Activated naive CD8-positive, alpha-beta T cell treated with anti-CD3 and anti-CD28 coated beads for 36 hours (primary cell): ENCODE results near the gene PCSK5. TPM values are rescaled to one million over a fixed set of nuclear protein-coding genes. Genes with fewer than 3 reads are reported as not detected.
"Not testable (repeated sequence)": the region's sequence is repeated elsewhere in the genome, so short reads cannot be mapped to it uniquely, and the experiment has no call there.

Experiments used
- DNase-seq: peaks from one replicate; pipeline ENCODE4 v3.0.0; 2021
- H3K27ac Mint-ChIP-seq: one replicate; pipeline ENCODE4 v1.8.0; 2022; ENCODE audit warnings: mild to moderate bottlenecking, moderate library complexity, mixed read lengths
- H3K27me3 Mint-ChIP-seq: one replicate; pipeline ENCODE4 v1.8.0; 2022; ENCODE audit warnings: mild to moderate bottlenecking, mixed read lengths
- H3K36me3 Mint-ChIP-seq: one replicate; pipeline ENCODE4 v1.8.0; 2021; ENCODE audit warnings: mild to moderate bottlenecking, mixed read lengths
- H3K4me1 Mint-ChIP-seq: one replicate; pipeline ENCODE4 v1.8.0; 2021; ENCODE audit warnings: mixed read lengths
- H3K4me3 Mint-ChIP-seq: one replicate; pipeline ENCODE4 v1.8.0; 2022; ENCODE audit warnings: mild to moderate bottlenecking, moderate library complexity, mixed read lengths
- H3K9me3 Mint-ChIP-seq: one replicate; pipeline ENCODE4 v1.8.0; 2022; ENCODE audit warnings: mixed read lengths
- total RNA-seq, 2 experiments: library from RNA; stranded (reverse); gene quantifications; one replicate each; pipeline ENCODE4 v1.2.3, GENCODE V29; 2021

The PCSK5 gene
- total RNA-seq, 2 experiments from 2014 or later = 5.3 to 5.5 TPM

- peaks cover 10% of the 10 kb centered on the region for H3K4me1 Mint-ChIP-seq
- H3K27me3 Mint-ChIP-seq = no peaks in the 10 kb centered on the region
- peaks cover 10% of the 10 kb centered on the region for H3K36me3 Mint-ChIP-seq
- no peaks in the 10 kb centered on the region for H3K9me3 Mint-ChIP-seq
- no peak overlapping the region for H3K27ac Mint-ChIP-seq
- H3K4me3 Mint-ChIP-seq = no peak overlapping the region
- DNase-seq = no peak
Measured at GRCh38 chr9:75956161-75956560, 65.7 kb downstream of the PCSK5 start.

DNA sequence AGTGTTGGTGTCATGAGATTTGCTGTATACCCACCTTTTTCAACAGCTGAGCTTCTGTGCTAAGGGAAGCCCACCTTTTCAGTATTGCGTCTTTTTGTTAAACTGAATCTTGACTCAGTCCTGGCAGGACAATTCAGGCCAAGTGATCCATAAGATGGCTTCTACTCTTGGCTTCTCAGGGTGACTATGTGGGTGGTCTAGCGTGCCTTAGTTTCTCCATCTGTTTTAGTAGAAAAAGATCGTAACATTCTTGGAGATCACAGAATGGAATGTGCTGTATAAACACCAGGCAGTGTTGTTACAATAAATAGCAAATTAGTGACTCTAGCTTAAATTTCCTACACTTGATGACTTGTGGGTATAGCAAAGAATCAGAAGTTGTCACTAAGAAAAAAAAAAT is 66.6 kb downstream of the PCSK5 start:
- peaks cover 14% of the 10 kb centered on the region for H3K36me3 Mint-ChIP-seq
- no peak for DNase-seq
- H3K27ac Mint-ChIP-seq = no peak overlapping the region
- H3K4me3 Mint-ChIP-seq = no peak overlapping the region
- H3K4me1 Mint-ChIP-seq = peaks cover 16% of the 10 kb centered on the region
- no peaks in the 10 kb centered on the region for H3K27me3 Mint-ChIP-seq
- no peaks in the 10 kb centered on the region for H3K9me3 Mint-ChIP-seq

DNA sequence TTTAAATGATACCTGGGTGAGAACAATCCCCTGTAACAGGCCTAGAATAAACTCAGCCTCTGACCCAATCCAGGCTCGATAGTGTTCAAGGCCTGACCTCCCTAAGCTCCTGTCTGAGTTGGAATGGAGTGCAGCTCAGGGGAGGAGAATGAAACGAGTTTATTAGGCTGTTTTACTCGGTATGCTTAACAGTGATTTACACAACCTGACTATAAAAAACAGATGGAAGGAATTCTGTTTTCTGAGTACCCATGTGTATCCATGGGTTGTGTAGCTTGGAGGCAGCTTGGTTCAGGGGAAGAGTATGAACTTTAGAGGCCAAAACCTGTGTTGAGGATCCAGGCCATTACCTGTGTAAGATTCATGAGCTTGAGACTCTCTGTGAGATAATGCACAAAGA is 67.8 kb downstream of the PCSK5 start:
- Mint-ChIP-seq H3K36me3 (peaks cover 12% of the 10 kb centered on the region), H3K4me1 (peaks cover 23% of the 10 kb centered on the region), H3K27me3 (no peaks in the 10 kb centered on the region), H3K9me3 (no peaks in the 10 kb centered on the region), H3K4me3 (no peak overlapping the region), H3K27ac (no peak overlapping the region)
- DNase-seq = no peak

GRCh38 chr9:75960551-75960950 is 70.1 kb downstream of the PCSK5 start:
- H3K4me3 Mint-ChIP-seq = no peak overlapping the region
- H3K36me3 Mint-ChIP-seq = peaks cover 20% of the 10 kb centered on the region
- H3K9me3 Mint-ChIP-seq = no peaks in the 10 kb centered on the region
- H3K27ac Mint-ChIP-seq = no peak overlapping the region
- DNase-seq = no peak
- peaks cover 26% of the 10 kb centered on the region for H3K4me1 Mint-ChIP-seq
- no peaks in the 10 kb centered on the region for H3K27me3 Mint-ChIP-seq

DNA sequence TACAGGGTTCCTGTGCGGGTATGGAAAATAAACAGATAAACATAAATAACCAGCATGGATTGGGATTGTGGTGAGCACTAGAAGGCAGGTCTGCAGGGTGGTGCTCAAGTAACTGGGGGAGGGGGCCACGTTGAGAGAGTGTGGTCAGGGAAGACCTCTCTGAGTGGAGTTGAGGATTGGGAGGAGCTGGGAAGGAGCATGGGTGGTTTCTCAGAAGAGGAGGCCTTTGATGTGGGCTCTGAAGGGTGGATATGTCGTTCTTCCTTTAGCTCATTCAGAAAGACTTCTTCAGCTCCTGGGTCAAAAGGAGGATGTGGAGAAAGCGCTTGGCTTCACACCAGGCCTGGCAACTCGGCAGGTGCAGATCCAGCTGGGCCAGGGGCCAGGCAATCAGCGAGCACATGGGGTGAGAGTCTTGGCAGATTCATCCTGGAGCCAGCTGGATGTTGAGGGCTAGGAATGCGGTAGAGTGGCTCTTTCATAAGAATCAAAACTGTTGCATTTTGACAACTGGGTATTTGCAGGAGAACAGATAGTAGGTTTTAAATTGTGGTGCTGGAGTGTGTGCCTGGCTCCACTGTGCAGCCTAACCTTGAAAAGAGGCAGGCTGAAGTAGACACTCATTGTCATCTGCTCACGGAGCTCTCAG is 71.7 kb downstream of the PCSK5 start:
- DNase-seq = no peak
- H3K4me3 Mint-ChIP-seq = no peak overlapping the region
- H3K9me3 Mint-ChIP-seq = no peaks in the 10 kb centered on the region
- H3K4me1 Mint-ChIP-seq = peaks cover 33% of the 10 kb centered on the region
- H3K27ac Mint-ChIP-seq = peak overlapping the region; percentile 31
- peaks cover 30% of the 10 kb centered on the region for H3K36me3 Mint-ChIP-seq
- H3K27me3 Mint-ChIP-seq = no peaks in the 10 kb centered on the region

DNA sequence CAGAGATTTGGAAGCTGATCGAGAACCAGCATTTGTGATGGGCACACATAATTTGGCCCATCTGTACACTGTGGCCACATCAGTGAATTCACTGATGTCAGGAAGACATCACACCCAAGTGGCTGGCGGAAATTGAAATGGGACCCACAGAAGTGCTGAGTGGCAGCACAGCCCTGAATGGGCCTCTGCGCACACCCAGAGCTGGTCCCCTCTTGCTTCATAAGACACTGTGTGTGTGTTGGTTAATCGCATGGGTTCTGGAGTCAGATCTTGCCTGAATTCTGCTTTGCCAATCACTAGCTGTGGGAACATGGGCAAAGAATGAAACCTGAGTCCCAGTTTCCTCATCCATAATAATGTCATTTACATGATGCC is 72.2 kb downstream of the PCSK5 start:
- peaks cover 30% of the 10 kb centered on the region for H3K36me3 Mint-ChIP-seq
- no peak overlapping the region for H3K4me3 Mint-ChIP-seq
- no peak for DNase-seq
- no peak overlapping the region for H3K27ac Mint-ChIP-seq
- peaks cover 34% of the 10 kb centered on the region for H3K4me1 Mint-ChIP-seq
- H3K9me3 Mint-ChIP-seq = no peaks in the 10 kb centered on the region
- no peaks in the 10 kb centered on the region for H3K27me3 Mint-ChIP-seq

DNA sequence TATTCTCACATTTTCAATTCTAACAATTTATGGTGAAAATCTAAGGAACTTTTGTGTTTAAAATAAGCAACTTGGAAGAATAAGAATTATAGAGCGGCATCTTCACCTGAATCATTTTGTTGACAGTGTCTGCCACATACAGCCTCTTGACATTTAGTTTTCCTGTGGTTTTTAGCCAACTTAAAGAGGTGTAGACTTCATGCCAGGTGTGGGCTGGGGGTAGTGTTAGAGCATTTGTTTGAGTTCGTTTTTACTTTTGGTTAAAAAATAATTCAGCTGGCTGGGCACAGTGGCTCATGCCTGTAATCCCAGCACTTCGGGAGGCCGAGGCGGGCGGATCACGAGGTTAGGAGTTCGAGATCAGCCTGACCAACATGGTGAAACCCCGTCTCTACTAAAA is 72.8 kb downstream of the PCSK5 start:
- H3K9me3 Mint-ChIP-seq, DNase-seq, H3K27ac Mint-ChIP-seq, H3K27me3 Mint-ChIP-seq, H3K4me3 Mint-ChIP-seq: not testable (repeated sequence)
- Mint-ChIP-seq H3K4me1 (peaks cover 34% of the 10 kb centered on the region), H3K36me3 (peaks cover 36% of the 10 kb centered on the region)

GRCh38 chr9:75964427-75964826 is 74.0 kb downstream of the PCSK5 start:
- no peak for DNase-seq
- H3K9me3 Mint-ChIP-seq = peaks cover 1% of the 10 kb centered on the region
- H3K4me3 Mint-ChIP-seq = no peak overlapping the region
- peaks cover 31% of the 10 kb centered on the region for H3K4me1 Mint-ChIP-seq
- H3K27ac Mint-ChIP-seq = no peak overlapping the region
- H3K27me3 Mint-ChIP-seq = no peaks in the 10 kb centered on the region
- peaks cover 31% of the 10 kb centered on the region for H3K36me3 Mint-ChIP-seq

- Mint-ChIP-seq H3K9me3 (peaks cover 1% of the 10 kb centered on the region), H3K27me3 (no peaks in the 10 kb centered on the region), H3K27ac (no peak overlapping the region), H3K4me1 (peaks cover 30% of the 10 kb centered on the region), H3K4me3 (no peak overlapping the region), H3K36me3 (peaks cover 31% of the 10 kb centered on the region)
- no peak for DNase-seq
Measured at GRCh38 chr9:75965231-75965630, 74.8 kb downstream of the PCSK5 start.

GRCh38 chr9:75967556-75967955 is 77.1 kb downstream of the PCSK5 start:
- Mint-ChIP-seq H3K4me1 (peaks cover 27% of the 10 kb centered on the region), H3K27me3 (no peaks in the 10 kb centered on the region), H3K4me3 (no peak overlapping the region), H3K27ac (no peak overlapping the region), H3K9me3 (peaks cover 18% of the 10 kb centered on the region), H3K36me3 (peaks cover 40% of the 10 kb centered on the region)
- DNase-seq = no peak

DNA sequence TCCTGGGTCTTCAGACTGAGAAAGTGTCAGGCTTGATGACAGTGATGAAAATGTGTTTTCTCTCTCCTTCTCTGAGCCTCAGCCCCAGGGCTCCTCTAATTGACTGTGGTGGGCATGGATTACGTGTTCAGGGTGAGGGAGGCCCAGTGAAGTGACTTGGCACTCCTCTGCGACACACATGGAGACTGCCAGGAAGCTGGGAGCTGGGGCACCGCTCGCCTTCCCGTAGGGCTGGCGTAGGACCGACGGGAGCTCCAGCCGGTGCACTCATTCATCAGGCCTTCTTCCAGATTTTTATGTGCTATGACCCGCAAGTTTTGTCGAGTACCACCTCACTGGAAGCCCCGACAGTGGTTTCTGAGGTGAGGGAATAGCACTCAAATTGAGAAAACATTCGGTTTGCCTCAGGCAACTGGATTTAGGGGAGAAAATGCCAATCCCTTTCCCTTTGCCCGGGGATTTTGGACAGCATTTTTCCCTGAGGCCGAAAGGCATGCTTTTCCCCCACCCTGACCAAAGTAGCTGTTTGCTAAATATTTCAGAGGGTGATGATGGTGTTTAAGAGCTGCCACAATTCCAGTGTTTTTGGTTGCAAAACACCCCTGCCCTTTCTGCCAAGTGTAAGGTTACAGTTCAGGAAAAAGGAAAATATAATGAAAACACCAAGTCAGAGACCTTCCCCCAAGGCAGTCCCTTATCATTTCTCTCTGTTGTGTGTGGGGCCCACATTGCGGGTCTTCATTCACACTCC is 83.7 kb downstream of the PCSK5 start:
- Mint-ChIP-seq H3K4me3 (no peak overlapping the region), H3K27me3 (no peaks in the 10 kb centered on the region), H3K36me3 (peaks cover 20% of the 10 kb centered on the region), H3K4me1 (peaks cover 40% of the 10 kb centered on the region), H3K27ac (no peak overlapping the region), H3K9me3 (peaks cover 19% of the 10 kb centered on the region)
- DNase-seq = no peak

DNA sequence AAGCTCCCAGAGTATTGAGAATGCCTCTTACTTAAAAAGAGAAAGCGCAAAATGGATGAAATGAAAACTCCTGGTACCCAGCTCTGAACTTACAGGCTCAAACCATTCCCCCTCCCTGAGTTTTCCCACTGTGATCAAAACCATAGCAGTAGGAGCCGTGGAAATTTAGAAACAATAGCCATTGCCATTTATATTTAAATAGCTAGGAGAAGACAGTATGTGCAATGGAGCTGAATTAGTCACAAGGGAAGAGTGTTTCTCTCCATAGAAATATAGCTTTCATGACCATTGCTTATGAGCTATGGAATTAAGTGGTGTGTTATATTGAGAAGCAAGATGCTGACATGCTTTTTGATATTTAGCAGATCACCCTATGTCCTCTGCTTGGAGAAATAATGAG is 84.6 kb downstream of the PCSK5 start:
- Mint-ChIP-seq H3K36me3 (peaks cover 23% of the 10 kb centered on the region), H3K27me3 (no peaks in the 10 kb centered on the region), H3K27ac (no peak overlapping the region), H3K9me3 (peaks cover 19% of the 10 kb centered on the region), H3K4me1 (peaks cover 44% of the 10 kb centered on the region), H3K4me3 (no peak overlapping the region)
- DNase-seq = no peak

DNA sequence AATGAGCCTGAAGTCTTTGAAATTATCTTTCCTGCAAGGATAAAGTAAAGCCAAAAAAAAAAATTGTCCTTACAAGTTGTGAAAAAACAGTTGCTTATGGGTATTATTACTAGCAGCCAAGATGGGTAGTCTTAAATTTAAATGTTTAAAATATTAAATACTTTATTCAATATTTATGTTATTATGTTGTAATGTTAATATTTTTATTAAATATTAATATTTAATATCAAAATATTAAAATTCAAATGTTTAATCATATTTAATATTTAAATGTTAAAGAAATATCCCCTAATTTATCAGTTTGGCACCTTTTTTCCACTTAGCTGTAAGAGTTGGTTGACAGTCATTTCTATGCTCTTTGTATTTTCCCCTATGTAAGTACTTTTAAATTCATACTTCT is 86.1 kb downstream of the PCSK5 start:
- Mint-ChIP-seq H3K27ac (no peak overlapping the region), H3K4me1 (peaks cover 48% of the 10 kb centered on the region), H3K4me3 (no peak overlapping the region), H3K27me3 (no peaks in the 10 kb centered on the region), H3K9me3 (peaks cover 12% of the 10 kb centered on the region), H3K36me3 (peaks cover 16% of the 10 kb centered on the region)
- DNase-seq = no peak

DNA sequence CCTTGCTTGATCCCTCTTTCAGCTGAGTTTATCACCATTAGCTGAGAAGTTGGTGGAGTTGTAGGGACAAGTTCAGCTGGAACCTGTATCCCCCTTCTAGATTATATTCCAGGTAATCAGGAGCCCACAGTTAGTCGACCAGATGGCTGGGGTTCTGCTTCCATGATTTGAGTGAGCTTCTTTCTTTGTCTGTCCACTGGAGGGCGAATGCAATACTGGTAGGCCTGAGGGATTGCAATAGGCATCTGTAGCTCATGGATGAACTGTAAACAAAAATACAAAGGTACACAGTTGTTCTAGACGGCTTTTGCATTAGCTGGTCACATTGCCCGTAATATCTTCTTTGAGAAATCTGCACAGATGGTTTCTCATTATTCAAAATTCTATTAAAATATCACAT is 88.9 kb downstream of the PCSK5 start:
- Mint-ChIP-seq H3K36me3 (peaks cover 7% of the 10 kb centered on the region), H3K4me1 (peaks cover 39% of the 10 kb centered on the region), H3K27me3 (no peaks in the 10 kb centered on the region), H3K27ac (no peak overlapping the region), H3K4me3 (no peak overlapping the region), H3K9me3 (no peaks in the 10 kb centered on the region)
- DNase-seq = no peak

DNA sequence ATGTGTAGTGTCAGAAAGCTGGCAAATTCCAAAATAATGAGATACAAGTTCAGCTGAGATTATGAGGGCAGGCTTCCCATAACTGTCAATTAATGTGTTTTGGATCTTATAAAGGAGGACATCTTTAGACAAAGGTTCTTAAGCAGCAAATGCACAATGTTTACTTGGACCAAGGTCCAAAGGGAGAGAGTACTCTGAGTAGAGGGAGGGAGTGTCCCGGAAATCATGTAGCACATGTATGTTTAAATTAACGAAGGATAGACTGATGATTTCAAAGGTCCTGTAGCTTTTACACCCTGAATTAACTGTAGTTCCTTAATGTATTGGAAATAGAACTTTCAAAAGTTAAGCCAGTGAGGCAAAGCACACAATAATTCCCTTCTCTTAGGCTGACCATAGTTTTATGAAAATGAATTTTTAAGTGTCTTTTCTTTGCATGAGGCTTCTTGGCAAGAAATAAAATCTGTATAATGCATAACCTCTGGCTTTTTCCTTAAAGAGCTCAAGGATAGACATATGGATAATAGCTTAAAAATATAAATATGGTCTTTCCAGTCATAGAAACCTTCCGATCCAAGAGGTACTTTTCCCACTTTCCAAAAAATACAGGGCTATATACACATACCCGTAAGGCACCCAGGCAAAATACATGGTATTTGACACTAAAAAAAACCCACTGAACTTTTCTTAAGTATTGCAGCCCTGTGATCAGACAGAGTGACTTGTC is 93.0 kb downstream of the PCSK5 start:
- H3K4me3 Mint-ChIP-seq = no peak overlapping the region
- no peaks in the 10 kb centered on the region for H3K9me3 Mint-ChIP-seq
- peaks cover 24% of the 10 kb centered on the region for H3K4me1 Mint-ChIP-seq
- no peak overlapping the region for H3K27ac Mint-ChIP-seq
- peaks cover 20% of the 10 kb centered on the region for H3K36me3 Mint-ChIP-seq
- no peaks in the 10 kb centered on the region for H3K27me3 Mint-ChIP-seq
- DNase-seq = no peak
